ENCODE results near the gene PGAM4. TPM values are rescaled to one million over a fixed set of nuclear protein-coding genes. Genes with fewer than 3 reads are reported as not detected.

The PGAM4 gene
- total and polyA plus RNA-seq, 2 of the 13 experiments (the other 11 are each of a cell fraction or from before 2014, with no cell fraction given), result 0.24 to 0.33 TPM

DNA sequence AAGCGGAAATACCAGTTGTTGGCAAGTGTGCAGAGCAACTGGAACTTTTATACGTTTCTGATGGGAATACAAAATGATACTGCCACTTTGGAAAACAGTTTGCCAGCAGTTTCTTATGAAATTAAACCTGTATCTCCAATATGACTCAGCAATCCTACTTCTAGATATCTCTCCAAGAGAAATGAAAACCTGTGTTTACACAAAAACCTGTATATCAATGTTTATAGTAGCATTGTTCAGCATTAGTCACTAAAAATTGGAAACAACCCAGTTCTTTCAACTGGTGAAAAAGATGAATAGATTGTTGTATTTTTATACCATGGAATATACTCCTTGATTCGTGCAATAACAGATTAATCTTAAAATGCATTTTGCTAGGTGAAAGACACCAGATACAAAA lies 32.1 kb downstream of the PGAM4 start:
- no peak overlapping the region for H2AFZ ChIP-seq (ENCODE audit: low read length)
- H3K4me2 ChIP-seq (ENCODE audit: low read depth, low read length), result no peak overlapping the region
- no peak overlapping the region for H3K27ac ChIP-seq (ENCODE audit: extremely low read length, insufficient read depth, low read length)
- no peak overlapping the region for H3K9ac ChIP-seq (ENCODE audit: insufficient read depth, low read depth, low read length)
- ChIA-PET POLR2A (no interaction called here), CTCF (ENCODE audit: low intra/inter-chr PET ratio, low total read pairs) (no interaction called here)
- no peak for FAIRE-seq
- 100% methylated on average over 3 of the region's 3 CpGs for WGBS (ENCODE audit: low lambda C conversion rate)
- no peaks in the 10 kb centered on the region for H3K79me2 ChIP-seq (ENCODE audit: insufficient read depth, low read length)
- no peak for TF ChIP-seq ZNF34 (CRISPR knock-in tag; IDR thresholded peaks at IDR 0.05; ENCODE audit: borderline replicate concordance)
- TF ChIP-seq, protein P1, sequence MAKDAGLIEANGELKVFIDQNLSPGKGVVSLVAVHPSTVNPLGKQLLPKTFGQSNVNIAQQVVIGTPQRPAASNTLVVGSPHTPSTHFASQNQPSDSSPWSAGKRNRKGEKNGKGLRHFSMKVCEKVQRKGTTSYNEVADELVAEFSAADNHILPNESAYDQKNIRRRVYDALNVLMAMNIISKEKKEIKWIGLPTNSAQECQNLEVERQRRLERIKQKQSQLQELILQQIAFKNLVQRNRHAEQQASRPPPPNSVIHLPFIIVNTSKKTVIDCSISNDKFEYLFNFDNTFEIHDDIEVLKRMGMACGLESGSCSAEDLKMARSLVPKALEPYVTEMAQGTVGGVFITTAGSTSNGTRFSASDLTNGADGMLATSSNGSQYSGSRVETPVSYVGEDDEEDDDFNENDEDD (CRISPR knock-in tag; IDR thresholded peaks at IDR 0.05; ENCODE audit: borderline replicate concordance), result no peak
- H3K36me3 ChIP-seq (replicated peaks in 1 of 2; ENCODE audit: control insufficient read depth in 1 of 2, insufficient read depth in 2 of 2, low read length in 2 of 2), result no peaks in the 10 kb centered on the region
- no peak for DNase-seq (ENCODE audit: low spot score)
- H3K4me3 ChIP-seq (replicated peaks in 1 of 3; ENCODE audit: insufficient read depth in 1 of 3, low read depth in 2 of 3, low read length in 3 of 3), result no peak overlapping the region
- no TSS peak for BruUV-seq (replicated peaks)
- H4K20me1 ChIP-seq (ENCODE audit: insufficient read depth, low read length), result no peaks in the 10 kb centered on the region
- no peaks in the 10 kb centered on the region for H3K4me1 ChIP-seq (ENCODE audit: insufficient read depth, low read length)
- ATAC-seq, result no peak
- no peaks in the 10 kb centered on the region for H3K27me3 ChIP-seq (ENCODE audit: control insufficient read depth in 1 of 2, insufficient read depth in 2 of 2, low read length in 2 of 2)
- no peaks in the 10 kb centered on the region for H3K9me3 ChIP-seq (ENCODE audit: low read length)
- in situ Hi-C loops (cut with HindIII; ENCODE audit: extremely low pct_ligation_motif_present, low pct_unique_long_range_greater_than_20kb), result no loop called here
- intact Hi-C loops (cut with micrococcal nuclease; ENCODE audit: unreplicated experiment), result no loop called here

DNA sequence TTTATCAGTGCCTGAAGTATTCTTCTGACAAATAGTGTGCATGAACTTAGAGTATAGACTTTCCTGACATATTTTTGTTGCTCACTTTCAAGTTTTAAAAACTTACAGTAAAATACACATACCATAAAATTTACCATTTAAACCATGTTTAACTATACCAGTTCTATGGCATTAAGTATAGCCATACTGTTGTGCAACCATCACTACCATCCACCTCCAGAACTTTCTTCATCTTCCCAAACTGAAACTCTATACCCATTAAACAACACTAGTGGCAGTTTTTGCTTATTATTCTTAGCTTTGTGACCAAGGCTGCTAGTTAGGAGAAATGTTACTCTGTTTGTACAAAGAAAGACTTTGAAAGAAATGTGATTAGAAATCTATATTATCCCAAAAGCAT lies 33.1 kb downstream of the PGAM4 start:
- no peak overlapping the region for H3K4me2 ChIP-seq (ENCODE audit: low read depth, low read length)
- H3K27me3 ChIP-seq (ENCODE audit: control insufficient read depth in 1 of 2, insufficient read depth in 2 of 2, low read length in 2 of 2), result no peaks in the 10 kb centered on the region
- no peak overlapping the region for H3K27ac ChIP-seq (ENCODE audit: extremely low read length, insufficient read depth, low read length)
- ChIA-PET CTCF (ENCODE audit: low intra/inter-chr PET ratio, low total read pairs) (no interaction called here), POLR2A (no interaction called here)
- in situ Hi-C loops (cut with HindIII; ENCODE audit: extremely low pct_ligation_motif_present, low pct_unique_long_range_greater_than_20kb), result no loop called here
- TF ChIP-seq ARID4A (CRISPR knock-in tag; IDR thresholded peaks at IDR 0.05; ENCODE audit: borderline replicate concordance) (no peak), ZNF3 (CRISPR knock-in tag; IDR thresholded peaks at IDR 0.05) (no peak), ZSCAN5A (CRISPR knock-in tag; IDR thresholded peaks at IDR 0.05; ENCODE audit: borderline replicate concordance) (no peak), STAG1 (CRISPR knock-in tag; IDR thresholded peaks at IDR 0.05) (no peak)
- ATAC-seq, result no peak
- BruUV-seq (replicated peaks), result no TSS peak
- no peak overlapping the region for H3K9ac ChIP-seq (ENCODE audit: insufficient read depth, low read depth, low read length)
- no peak overlapping the region for H2AFZ ChIP-seq (ENCODE audit: low read length)
- H3K4me3 ChIP-seq (replicated peaks in 1 of 3; ENCODE audit: insufficient read depth in 1 of 3, low read depth in 2 of 3, low read length in 3 of 3), result no peak overlapping the region
- intact Hi-C loops (cut with micrococcal nuclease; ENCODE audit: unreplicated experiment), result no loop called here
- H3K36me3 ChIP-seq (replicated peaks in 1 of 2; ENCODE audit: control insufficient read depth in 1 of 2, insufficient read depth in 2 of 2, low read length in 2 of 2), result no peaks in the 10 kb centered on the region
- H3K79me2 ChIP-seq (ENCODE audit: insufficient read depth, low read length), result no peaks in the 10 kb centered on the region
- H4K20me1 ChIP-seq (ENCODE audit: insufficient read depth, low read length), result no peaks in the 10 kb centered on the region
- no peak for DNase-seq (ENCODE audit: low spot score)
- no peaks in the 10 kb centered on the region for H3K4me1 ChIP-seq (ENCODE audit: insufficient read depth, low read length)
- no peaks in the 10 kb centered on the region for H3K9me3 ChIP-seq (ENCODE audit: low read length)
- no peak for FAIRE-seq
